ENCODE results near the gene PROSER3.

Gene PROSER3

GRCh38 chr19:35738021-35738886 lies 19.7 kb upstream of the PROSER3 start:
- in situ Hi-C loops (cut with MboI; ENCODE audit: low sequenced_read_pairs) = no loop called here

- in situ Hi-C loops (cut with MboI; ENCODE audit: low sequenced_read_pairs) = no loop called here
Measured at GRCh38 chr19:35738887-35739229, 19.1 kb upstream of the PROSER3 start.

GRCh38 chr19:35739275-35740107 lies 18.5 kb upstream of the PROSER3 start:
- in situ Hi-C loops (cut with MboI; ENCODE audit: low sequenced_read_pairs) = no loop called here

GRCh38 chr19:35740108-35740422 lies 17.9 kb upstream of the PROSER3 start:
- in situ Hi-C loops (cut with MboI; ENCODE audit: low sequenced_read_pairs) = no loop called here

GRCh38 chr19:35740423-35741202 lies 17.4 kb upstream of the PROSER3 start:
- in situ Hi-C loops (cut with MboI; ENCODE audit: low sequenced_read_pairs) = no loop called here

- in situ Hi-C loops (cut with MboI; ENCODE audit: low sequenced_read_pairs) = no loop called here
Measured at GRCh38 chr19:35741203-35741515, 16.8 kb upstream of the PROSER3 start.

- in situ Hi-C loops (cut with MboI; ENCODE audit: low sequenced_read_pairs) = no loop called here
Measured at GRCh38 chr19:35742121-35742724, 15.8 kb upstream of the PROSER3 start, which contains the start of gene IGFLR1. Gene IGFLR1, minus strand, starts transcription at chr19:35742452. Its CDS starts 1,272 bp downstream, at chr19:35741180.

- in situ Hi-C loops (cut with MboI; ENCODE audit: low sequenced_read_pairs) = no loop called here
Measured at GRCh38 chr19:35743640-35744429, 14.1 kb upstream of the PROSER3 start.

- in situ Hi-C loops (cut with MboI; ENCODE audit: low sequenced_read_pairs) = no loop called here
Measured at GRCh38 chr19:35744430-35745327, 13.3 kb upstream of the PROSER3 start.

GRCh38 chr19:35745328-35746086 lies 12.5 kb upstream of the PROSER3 start, which contains the start of the genes PSENEN and U2AF1L4:
Gene PSENEN, plus strand, starts transcription at chr19:35745651. Its CDS starts 280 bp downstream, at chr19:35745931.
Gene U2AF1L4, minus strand, starts transcription at chr19:35745418. Its CDS starts 27 bp downstream, at chr19:35745391.
- in situ Hi-C loops (cut with MboI; ENCODE audit: low sequenced_read_pairs) = no loop called here

- in situ Hi-C loops (cut with MboI; ENCODE audit: low sequenced_read_pairs) = no loop called here
Measured at GRCh38 chr19:35746087-35746462, 11.9 kb upstream of the PROSER3 start.

- in situ Hi-C loops (cut with MboI; ENCODE audit: low sequenced_read_pairs) = no loop called here
Measured at GRCh38 chr19:35746531-35746930, 11.4 kb upstream of the PROSER3 start.

- in situ Hi-C loops (cut with MboI; ENCODE audit: low sequenced_read_pairs) = no loop called here
Measured at GRCh38 chr19:35748106-35749020, 9.6 kb upstream of the PROSER3 start, which contains the start of gene LIN37. Gene LIN37, plus strand, starts transcription at chr19:35748576. Its CDS starts 149 bp downstream, at chr19:35748725.

GRCh38 chr19:35750167-35750566 lies 7.8 kb upstream of the PROSER3 start:
- in situ Hi-C loops (cut with MboI; ENCODE audit: low sequenced_read_pairs) = no loop called here

GRCh38 chr19:35751839-35752745 lies 5.9 kb upstream of the PROSER3 start:
- in situ Hi-C loops (cut with MboI; ENCODE audit: low sequenced_read_pairs) = no loop called here

GRCh38 chr19:35752746-35753350 lies 5.1 kb upstream of the PROSER3 start:
- in situ Hi-C loops (cut with MboI; ENCODE audit: low sequenced_read_pairs) = no loop called here
